ENCODE results near the gene MRPL27.

Gene MRPL27

GRCh38 chr17:50393700-50394099, 20.7 kb upstream of the MRPL27 start:
- DNase-seq (ENCODE audit: low spot score), result no peak
- peaks cover 27% of the 10 kb centered on the region for H3K4me1 ChIP-seq (ENCODE audit: insufficient read depth, poor library complexity, severe bottlenecking)
- ATAC-seq (ENCODE audit: low read depth), result no peak
- TF ChIP-seq, protein P1, sequence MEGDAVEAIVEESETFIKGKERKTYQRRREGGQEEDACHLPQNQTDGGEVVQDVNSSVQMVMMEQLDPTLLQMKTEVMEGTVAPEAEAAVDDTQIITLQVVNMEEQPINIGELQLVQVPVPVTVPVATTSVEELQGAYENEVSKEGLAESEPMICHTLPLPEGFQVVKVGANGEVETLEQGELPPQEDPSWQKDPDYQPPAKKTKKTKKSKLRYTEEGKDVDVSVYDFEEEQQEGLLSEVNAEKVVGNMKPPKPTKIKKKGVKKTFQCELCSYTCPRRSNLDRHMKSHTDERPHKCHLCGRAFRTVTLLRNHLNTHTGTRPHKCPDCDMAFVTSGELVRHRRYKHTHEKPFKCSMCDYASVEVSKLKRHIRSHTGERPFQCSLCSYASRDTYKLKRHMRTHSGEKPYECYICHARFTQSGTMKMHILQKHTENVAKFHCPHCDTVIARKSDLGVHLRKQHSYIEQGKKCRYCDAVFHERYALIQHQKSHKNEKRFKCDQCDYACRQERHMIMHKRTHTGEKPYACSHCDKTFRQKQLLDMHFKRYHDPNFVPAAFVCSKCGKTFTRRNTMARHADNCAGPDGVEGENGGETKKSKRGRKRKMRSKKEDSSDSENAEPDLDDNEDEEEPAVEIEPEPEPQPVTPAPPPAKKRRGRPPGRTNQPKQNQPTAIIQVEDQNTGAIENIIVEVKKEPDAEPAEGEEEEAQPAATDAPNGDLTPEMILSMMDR (IDR thresholded peaks at IDR 0.05; ENCODE audit: poor library complexity, severe bottlenecking), result no peak
- no peaks in the 10 kb centered on the region for H3K9me3 ChIP-seq (ENCODE audit: severe bottlenecking)
- no peaks in the 10 kb centered on the region for H3K27me3 ChIP-seq (ENCODE audit: insufficient read depth, poor library complexity, severe bottlenecking)
- peaks cover 77% of the 10 kb centered on the region for H3K36me3 ChIP-seq (ENCODE audit: low read depth)
- H3K4me3 ChIP-seq (ENCODE audit: severe bottlenecking), result no peak overlapping the region
- H3K27ac ChIP-seq (ENCODE audit: poor library complexity, severe bottlenecking), result peak overlapping the region; percentile 70

GRCh38 chr17:50392621-50393020, 19.6 kb upstream of the MRPL27 start:
- Histone ChIP-seq H3K9me3 (ENCODE audit: severe bottlenecking) (no peaks in the 10 kb centered on the region), H3K27ac (ENCODE audit: poor library complexity, severe bottlenecking) (peak overlapping the region; percentile 70), H3K4me1 (ENCODE audit: insufficient read depth, poor library complexity, severe bottlenecking) (peaks cover 27% of the 10 kb centered on the region), H3K4me3 (ENCODE audit: severe bottlenecking) (no peak overlapping the region), H3K27me3 (ENCODE audit: insufficient read depth, poor library complexity, severe bottlenecking) (no peaks in the 10 kb centered on the region), H3K36me3 (ENCODE audit: low read depth) (peaks cover 87% of the 10 kb centered on the region)
- TF ChIP-seq, protein P1 (IDR thresholded peaks at IDR 0.05; ENCODE audit: poor library complexity, severe bottlenecking), result no peak
- DNase-seq (ENCODE audit: low spot score), result no peak
- no peak for ATAC-seq (ENCODE audit: low read depth)

DNA sequence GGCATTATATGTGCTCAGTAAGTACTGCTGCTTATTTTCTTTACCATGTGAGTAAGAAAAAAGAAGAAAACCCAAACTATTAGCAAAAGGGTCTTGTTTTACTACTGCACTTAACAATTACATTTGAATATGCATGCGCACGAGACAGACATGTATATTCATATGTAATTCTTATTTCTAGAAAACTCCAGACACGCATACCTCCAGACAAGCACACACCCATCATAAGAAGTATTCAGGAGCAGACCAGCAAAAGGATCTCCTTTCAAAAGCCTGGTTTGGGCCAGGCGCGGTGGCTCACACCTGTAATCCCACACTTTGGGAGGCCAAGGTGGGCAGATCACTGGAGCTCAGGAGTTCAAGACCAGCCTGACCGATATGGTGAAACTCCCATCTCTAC, 16.6 kb upstream of the MRPL27 start:
- Histone ChIP-seq H3K27ac (ENCODE audit: poor library complexity, severe bottlenecking) (no peak overlapping the region), H3K27me3 (ENCODE audit: insufficient read depth, poor library complexity, severe bottlenecking) (no peaks in the 10 kb centered on the region), H3K4me3 (ENCODE audit: severe bottlenecking) (no peak overlapping the region), H3K9me3 (ENCODE audit: severe bottlenecking) (no peaks in the 10 kb centered on the region), H3K36me3 (ENCODE audit: low read depth) (peaks cover 98% of the 10 kb centered on the region), H3K4me1 (ENCODE audit: insufficient read depth, poor library complexity, severe bottlenecking) (peaks cover 18% of the 10 kb centered on the region)
- ATAC-seq (ENCODE audit: low read depth), result no peak
- TF ChIP-seq, protein P1 (IDR thresholded peaks at IDR 0.05; ENCODE audit: poor library complexity, severe bottlenecking), result no peak
- DNase-seq (ENCODE audit: low spot score), result no peak

DNA sequence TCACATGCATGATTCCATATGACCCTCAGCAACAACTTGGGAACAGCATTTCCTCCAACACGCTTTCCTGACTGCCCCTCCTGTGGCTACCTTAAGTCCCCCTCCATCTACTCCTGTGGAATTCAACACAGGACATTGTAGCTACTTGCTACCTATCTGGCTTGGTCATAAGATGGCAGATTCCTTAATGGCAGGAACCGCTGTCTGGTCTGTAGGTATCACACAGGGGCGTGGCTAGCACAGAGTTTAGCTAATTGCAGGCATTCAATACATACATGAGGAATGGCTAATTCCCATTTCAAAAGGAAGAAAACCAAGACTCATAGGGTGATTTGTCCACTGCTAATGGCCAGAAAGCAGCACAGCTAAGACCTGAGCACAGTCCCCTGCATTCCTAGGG, 15.7 kb upstream of the MRPL27 start:
- Histone ChIP-seq H3K27ac (ENCODE audit: poor library complexity, severe bottlenecking) (no peak overlapping the region), H3K4me1 (ENCODE audit: insufficient read depth, poor library complexity, severe bottlenecking) (peaks cover 18% of the 10 kb centered on the region), H3K27me3 (ENCODE audit: insufficient read depth, poor library complexity, severe bottlenecking) (no peaks in the 10 kb centered on the region), H3K4me3 (ENCODE audit: severe bottlenecking) (no peak overlapping the region), H3K36me3 (ENCODE audit: low read depth) (peaks cover 98% of the 10 kb centered on the region), H3K9me3 (ENCODE audit: severe bottlenecking) (no peaks in the 10 kb centered on the region)
- no peak for ATAC-seq (ENCODE audit: low read depth)
- TF ChIP-seq, protein P1 (IDR thresholded peaks at IDR 0.05; ENCODE audit: poor library complexity, severe bottlenecking), result no peak
- DNase-seq (ENCODE audit: low spot score), result no peak

DNA sequence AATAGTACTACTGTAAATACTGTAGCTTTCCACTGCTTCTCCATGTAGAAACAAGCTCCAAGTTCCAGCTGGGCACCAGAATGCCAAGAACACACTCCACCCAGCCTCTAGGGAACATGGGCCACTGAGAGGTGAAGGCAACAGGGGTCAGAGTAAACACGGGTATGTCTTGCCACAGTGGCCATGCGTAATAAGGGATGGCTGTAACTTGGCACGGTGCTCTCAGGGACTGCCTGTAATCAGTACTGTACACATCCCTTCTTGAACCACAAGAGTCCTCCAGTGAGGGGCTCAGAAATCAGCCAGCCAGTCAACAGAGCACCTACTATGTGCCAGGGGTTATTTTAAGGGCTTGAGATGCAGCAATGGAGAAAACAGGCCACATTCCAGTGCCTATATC, 13.5 kb upstream of the MRPL27 start:
- ATAC-seq (ENCODE audit: low read depth), result no peak
- peaks cover 99% of the 10 kb centered on the region for H3K36me3 ChIP-seq (ENCODE audit: low read depth)

More for the DNA sequence above, 13.5 kb upstream of the MRPL27 start:
- Histone ChIP-seq H3K4me1 (ENCODE audit: insufficient read depth, poor library complexity, severe bottlenecking) (peaks cover 5% of the 10 kb centered on the region), H3K4me3 (ENCODE audit: severe bottlenecking) (no peak overlapping the region), H3K27me3 (ENCODE audit: insufficient read depth, poor library complexity, severe bottlenecking) (no peaks in the 10 kb centered on the region), H3K9me3 (ENCODE audit: severe bottlenecking) (no peaks in the 10 kb centered on the region), H3K27ac (ENCODE audit: poor library complexity, severe bottlenecking) (no peak overlapping the region)
- TF ChIP-seq, protein P1 (IDR thresholded peaks at IDR 0.05; ENCODE audit: poor library complexity, severe bottlenecking), result no peak
- no peak for DNase-seq (ENCODE audit: low spot score)

Data from RWPE2 (cell line).